ENCODE results near the gene CES4A. TPM values are rescaled to one million over a fixed set of nuclear protein-coding genes. Genes with fewer than 3 reads are reported as not detected.

The CES4A gene
- total RNA-seq, 1 experiment from 2014 or later: 1.9 TPM

DNA sequence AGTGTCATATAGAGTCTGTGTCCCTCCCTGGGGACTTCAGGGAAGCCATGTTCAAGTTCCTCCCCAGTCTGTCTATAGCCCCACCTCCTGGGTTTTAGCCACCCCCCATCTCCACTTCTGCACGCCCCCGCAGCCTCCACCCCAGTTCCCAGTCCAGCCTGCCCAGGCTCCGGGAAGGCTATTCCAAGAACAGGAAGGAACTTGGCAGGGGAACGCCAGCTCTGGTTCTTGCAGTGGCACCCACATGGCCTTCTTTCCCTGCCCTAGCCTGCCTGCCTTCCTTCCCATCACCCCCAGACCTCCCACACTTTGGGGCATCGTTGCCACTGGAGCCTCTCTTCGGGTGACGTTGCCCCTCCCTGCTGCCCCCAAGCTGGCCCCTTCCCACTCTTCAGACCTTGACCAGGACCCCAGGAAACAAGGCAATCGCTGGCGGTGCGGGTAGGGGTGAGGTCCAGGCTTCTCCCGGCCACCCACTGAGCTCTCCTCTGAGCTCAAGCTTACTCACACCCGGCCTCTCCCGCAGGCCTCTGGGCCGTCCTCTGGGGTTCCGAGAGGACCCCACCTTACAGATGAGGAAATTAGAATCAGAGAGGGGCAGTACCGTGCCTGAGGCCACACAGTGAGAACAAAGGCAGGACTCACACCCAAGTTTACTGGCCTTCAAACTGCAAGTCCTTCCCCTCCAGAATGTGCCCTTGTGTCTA lies 9.2 kb upstream of the CES4A start:
- no peak overlapping the region for H3K4me3 Mint-ChIP-seq
- peaks cover 10% of the 10 kb centered on the region for H3K27me3 Mint-ChIP-seq (ENCODE audit: low read depth)
- Histone ChIP-seq H3K23me2 (ENCODE audit: insufficient read length, low read depth, low read length, poor library complexity, severe bottlenecking) (no peaks in the 10 kb centered on the region), H2BK5ac (ENCODE audit: insufficient read length, low read length) (no peak overlapping the region), H3K79me1 (ENCODE audit: insufficient read depth, low read depth, low read length, poor library complexity, severe bottlenecking) (no peaks in the 10 kb centered on the region), H4K91ac (ENCODE audit: insufficient read length, low read depth, low read length) (no peak overlapping the region), H3K4ac (ENCODE audit: low read depth, low read length) (no peak overlapping the region), H2BK15ac (ENCODE audit: low read depth, low read length) (no peak overlapping the region), H2AFZ (ENCODE audit: low read length) (no peak overlapping the region), H3K9me3 (ENCODE audit: control insufficient read depth, low read depth, low read length) (no peaks in the 10 kb centered on the region), H4K20me1 (ENCODE audit: control insufficient read depth, insufficient read depth, insufficient read length) (no peaks in the 10 kb centered on the region), H4K8ac (replicated peaks; ENCODE audit: insufficient read length, low read depth, low read length) (no peak overlapping the region), H3K79me2 (ENCODE audit: insufficient read depth, low read length) (no peaks in the 10 kb centered on the region), H3K9ac (ENCODE audit: extremely low read depth, insufficient read length, low read length) (no peak overlapping the region), H3K18ac (ENCODE audit: insufficient read length, low read depth, low read length) (no peak overlapping the region), H4K5ac (ENCODE audit: insufficient read length, low read depth, low read length) (no peak overlapping the region), H3K4me2 (ENCODE audit: insufficient read depth, insufficient read length, low read length) (no peak overlapping the region), H3K56ac (ENCODE audit: insufficient read length, low read depth, low read length) (no peak overlapping the region), H3K14ac (ENCODE audit: insufficient read depth, low read length) (no peak overlapping the region), H3T11ph (ENCODE audit: low read length) (no peak overlapping the region), H2BK120ac (ENCODE audit: low read depth, low read length, poor library complexity, severe bottlenecking) (no peak overlapping the region), H2BK12ac (ENCODE audit: insufficient read length, low read depth, low read length) (no peak overlapping the region), H3K27me3 (ENCODE audit: insufficient read depth, low read length) (no peaks in the 10 kb centered on the region), H3K4me1 (ENCODE audit: insufficient read depth, low read length) (no peaks in the 10 kb centered on the region; the same call in 1 of the 2 replicates), H3K23ac (ENCODE audit: insufficient read length, low read depth, low read length) (no peak overlapping the region), H3K27ac (ENCODE audit: insufficient read length, low read depth, low read length) (no peak overlapping the region), H2BK20ac (ENCODE audit: low read depth, low read length, poor library complexity, severe bottlenecking) (no peak overlapping the region), H2AK5ac (ENCODE audit: insufficient read length, low read length) (no peak overlapping the region)
- H3K27ac Mint-ChIP-seq: peak overlapping the region in 1 of 3 experiments; percentile 65; a peak in 1 of 7 replicates
- no peak for DNase-seq
- H3K4me1 Mint-ChIP-seq: peaks cover 5 to 12% of the 10 kb centered on the region in 2 experiments
- no peaks in the 10 kb centered on the region for H3K36me3 Mint-ChIP-seq (ENCODE audit: insufficient read depth in 1 of 3, low read depth in 3 of 3)
- TF ChIP-seq, protein P1, sequence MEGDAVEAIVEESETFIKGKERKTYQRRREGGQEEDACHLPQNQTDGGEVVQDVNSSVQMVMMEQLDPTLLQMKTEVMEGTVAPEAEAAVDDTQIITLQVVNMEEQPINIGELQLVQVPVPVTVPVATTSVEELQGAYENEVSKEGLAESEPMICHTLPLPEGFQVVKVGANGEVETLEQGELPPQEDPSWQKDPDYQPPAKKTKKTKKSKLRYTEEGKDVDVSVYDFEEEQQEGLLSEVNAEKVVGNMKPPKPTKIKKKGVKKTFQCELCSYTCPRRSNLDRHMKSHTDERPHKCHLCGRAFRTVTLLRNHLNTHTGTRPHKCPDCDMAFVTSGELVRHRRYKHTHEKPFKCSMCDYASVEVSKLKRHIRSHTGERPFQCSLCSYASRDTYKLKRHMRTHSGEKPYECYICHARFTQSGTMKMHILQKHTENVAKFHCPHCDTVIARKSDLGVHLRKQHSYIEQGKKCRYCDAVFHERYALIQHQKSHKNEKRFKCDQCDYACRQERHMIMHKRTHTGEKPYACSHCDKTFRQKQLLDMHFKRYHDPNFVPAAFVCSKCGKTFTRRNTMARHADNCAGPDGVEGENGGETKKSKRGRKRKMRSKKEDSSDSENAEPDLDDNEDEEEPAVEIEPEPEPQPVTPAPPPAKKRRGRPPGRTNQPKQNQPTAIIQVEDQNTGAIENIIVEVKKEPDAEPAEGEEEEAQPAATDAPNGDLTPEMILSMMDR (conservative IDR thresholded peaks at IDR 0.05): no peak
- H3K9me3 Mint-ChIP-seq: no peaks in the 10 kb centered on the region; a peak in 1 of 5 replicates
- WGBS (ENCODE audit: extremely low coverage, insufficient read length, low lambda C conversion rate): no CpG with 5 or more reads among the region's 16 CpGs

Data from H9 (cell line).